ENCODE measurements around the gene TSPAN3.

Gene TSPAN3

DNA sequence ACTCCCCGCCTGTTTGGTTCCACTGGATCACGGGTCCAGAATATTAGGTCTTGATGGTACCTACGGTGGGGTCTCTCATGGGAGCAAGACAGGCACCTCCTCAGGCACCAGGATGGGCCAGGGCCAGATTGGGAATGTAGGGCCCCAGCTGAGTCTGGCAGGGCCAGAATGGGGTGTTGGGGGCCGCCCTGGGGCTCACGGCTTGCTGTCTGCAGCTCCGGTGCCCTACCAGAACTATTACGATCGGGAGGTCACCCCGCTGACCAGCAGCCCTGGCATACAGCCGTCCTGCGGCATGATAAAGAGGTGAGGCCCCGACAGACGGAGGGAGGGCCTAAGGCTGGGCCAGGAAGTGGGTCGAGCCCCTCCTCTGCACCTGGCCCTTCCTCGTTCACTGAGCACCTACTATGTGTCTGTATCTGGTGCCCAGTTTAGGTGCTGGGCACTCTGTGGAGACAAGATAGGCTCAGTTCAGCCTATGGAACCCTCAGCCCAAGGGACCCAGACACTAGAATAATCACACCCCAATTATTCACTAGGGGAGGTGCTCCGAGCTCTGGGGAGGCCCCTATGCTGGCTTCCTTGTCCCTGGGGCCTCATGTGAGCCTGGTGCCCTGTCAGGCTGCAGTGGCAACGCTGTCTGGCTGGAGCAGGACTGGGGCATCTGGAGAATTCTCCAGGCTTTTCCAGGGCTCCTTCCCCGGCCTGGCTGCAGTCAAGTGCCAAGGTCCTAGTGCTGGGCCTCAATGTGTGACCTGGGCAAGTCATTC lies 38.1 kb downstream of the TSPAN3 start:
- DNase-seq: no peak

DNA sequence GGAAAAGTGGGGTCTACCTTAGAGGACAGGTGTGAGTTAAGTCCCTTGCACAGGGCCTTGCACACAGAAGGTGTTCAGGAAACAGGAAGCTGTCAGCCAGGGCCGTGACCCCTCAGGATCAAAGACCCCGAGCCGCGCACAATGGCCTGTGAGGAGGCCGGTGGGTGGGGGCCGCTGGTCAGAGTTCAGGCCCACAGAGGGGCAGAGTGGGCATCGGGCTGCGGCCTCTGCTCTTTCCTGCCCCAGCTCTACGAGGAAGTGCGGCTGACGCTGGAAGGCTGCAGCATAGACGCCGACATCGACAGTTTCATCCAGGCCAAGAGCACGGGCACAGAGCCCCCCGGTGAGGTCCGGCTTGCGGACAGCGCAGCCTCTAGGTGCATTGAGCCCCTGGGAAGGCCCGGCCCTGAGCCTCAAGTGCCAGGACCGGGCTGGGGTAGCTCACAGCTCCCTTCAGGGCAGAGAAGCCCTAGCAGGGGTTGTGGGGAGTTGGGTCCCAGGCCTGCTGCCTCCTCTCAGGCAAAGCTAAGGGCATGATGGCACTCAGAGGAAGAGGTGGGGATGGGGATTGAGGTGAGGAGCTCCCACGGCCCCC lies 38.8 kb downstream of the TSPAN3 start:
- no peak for DNase-seq

DNA sequence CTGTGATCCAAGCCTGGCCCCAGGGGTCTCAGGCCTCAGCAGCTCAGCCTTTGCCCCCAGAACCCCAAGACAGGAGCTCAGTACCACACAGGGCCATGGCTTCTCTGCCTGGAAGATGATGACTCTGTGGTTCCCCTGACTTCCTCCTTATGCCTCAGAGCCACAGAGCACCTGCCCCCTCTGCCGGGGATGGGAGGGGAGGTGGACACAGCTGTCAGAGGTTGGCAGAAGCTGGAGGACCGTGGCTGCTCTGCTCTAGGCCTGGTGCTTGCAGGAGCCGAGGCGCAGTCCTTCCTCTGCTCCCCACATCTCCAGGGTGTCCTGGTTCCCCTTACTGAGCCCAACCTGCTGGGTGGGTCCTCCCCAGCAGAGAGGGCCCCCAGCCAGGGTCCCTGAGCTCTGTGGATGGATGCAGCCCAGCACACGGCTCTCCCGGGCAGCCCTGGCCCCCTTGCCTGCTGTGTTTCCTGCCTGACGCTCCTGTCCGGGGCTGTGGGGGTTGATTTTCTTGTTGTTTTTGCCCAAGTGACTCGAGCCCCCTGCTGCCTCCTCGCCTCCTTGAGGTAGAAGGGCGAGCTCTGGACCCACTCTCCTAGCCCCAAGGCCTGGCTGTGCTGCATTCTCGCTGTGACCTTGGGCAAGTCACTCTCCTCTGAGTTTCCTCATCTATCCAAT lies 39.4 kb downstream of the TSPAN3 start:
- DNase-seq: no peak

DNA sequence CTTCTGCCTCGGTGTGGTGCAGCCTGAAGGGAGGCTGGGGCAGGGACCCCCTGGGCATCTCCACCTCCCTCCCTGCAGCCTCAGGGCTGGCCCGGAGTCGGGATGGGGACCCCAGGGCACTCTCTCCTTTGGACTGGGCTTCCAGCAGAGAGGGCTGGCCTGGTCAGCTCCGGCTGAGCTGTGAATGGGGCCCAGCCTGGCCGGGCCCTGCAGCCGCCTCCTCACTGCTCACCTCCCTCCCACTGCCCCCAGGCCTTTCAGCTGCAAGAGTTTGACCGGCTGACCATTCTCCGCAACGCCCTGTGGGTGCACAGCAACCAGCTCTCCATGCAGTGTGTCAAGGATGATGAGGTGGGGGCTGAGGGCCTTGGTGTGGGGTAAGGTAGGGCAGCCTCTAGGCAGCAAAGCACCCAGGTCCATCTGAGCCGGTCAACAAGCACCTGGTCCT lies 40.0 kb downstream of the TSPAN3 start:
- no peak for DNase-seq

DNA sequence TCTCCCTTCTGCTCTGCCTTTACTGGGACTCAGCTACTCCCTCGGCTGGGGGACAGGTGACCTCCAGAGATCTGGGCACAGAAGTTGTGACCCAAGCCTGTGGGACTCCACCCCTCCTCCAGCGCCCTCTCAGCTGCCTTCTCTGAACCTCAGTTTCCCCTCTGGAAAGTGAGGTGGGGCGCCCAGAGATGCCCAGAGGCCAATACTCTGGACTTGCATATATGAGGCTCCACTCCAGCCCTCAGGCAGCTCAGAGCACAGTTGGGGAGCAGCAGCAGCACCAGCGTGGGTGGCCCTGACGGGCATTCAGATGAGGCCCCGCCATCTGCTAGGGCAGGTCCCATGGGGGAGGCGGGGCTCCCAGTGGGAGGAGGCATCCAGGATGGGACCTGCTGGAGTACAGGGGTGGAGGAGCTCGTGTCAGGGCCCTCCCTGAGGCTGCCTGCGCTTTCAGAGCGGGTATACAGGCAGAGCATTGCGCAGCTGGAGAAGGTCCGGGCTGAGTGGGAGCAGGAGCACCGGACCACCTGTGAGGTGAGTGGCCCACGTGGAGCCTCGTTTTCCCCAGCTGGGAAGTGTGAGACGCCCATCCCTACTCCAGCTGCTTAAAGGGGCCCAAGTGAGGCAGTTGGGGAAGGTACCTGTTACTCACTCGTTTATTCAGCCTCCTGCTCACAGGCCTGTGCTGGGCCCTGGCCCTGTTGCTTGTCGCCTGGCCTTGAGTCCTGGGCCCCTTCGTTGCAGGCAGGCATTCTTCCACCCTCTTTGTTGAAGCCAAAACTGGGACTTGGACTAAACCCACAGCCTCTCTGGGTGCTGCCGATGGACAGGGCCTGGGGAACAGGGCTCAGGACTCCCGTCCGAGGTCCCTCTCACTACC lies 40.6 kb downstream of the TSPAN3 start:
- DNase-seq: no peak

DNA sequence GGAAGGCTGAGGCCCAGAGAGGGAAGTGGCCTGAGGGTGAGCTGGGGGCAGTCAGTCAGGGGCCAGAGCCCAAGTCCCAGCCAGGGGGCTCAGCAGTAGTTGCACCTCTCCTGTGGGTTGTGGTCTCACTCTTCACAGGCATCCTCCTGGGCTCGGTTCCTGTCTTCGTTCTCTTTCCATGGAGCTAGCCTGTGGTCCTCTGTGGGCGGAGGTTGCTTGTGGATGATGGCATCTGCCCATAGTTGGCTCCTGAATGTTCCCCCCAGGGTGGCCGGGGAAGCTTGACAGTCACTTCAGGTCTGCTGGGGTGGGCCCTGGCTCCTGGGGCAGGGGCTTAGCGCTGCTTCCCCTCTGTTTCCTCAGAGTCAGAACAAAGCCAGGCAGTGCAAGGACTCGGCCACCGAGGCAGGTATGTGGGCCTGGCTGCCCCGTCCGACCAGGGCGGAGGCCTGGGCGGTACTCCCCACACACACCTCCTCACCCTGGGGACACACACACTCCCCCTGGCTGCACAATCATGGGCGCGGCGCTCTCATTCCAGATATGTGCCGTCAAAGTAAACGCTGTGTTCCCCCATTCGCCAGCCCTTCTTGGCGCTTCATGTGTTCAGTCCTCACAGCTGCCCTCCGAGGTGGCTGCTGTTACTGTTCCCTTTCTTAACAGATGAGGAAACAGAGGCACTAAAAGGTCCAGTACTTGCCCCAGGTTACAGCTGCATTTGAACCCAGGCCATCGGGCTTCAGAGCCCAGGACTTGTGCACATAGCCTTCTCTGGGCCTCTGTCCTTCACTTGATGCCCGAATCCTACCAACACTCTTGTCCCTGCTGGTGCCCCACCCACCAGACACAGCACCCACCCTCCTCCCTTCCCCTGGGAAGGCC lies 41.5 kb downstream of the TSPAN3 start:
- no peak for DNase-seq

DNA sequence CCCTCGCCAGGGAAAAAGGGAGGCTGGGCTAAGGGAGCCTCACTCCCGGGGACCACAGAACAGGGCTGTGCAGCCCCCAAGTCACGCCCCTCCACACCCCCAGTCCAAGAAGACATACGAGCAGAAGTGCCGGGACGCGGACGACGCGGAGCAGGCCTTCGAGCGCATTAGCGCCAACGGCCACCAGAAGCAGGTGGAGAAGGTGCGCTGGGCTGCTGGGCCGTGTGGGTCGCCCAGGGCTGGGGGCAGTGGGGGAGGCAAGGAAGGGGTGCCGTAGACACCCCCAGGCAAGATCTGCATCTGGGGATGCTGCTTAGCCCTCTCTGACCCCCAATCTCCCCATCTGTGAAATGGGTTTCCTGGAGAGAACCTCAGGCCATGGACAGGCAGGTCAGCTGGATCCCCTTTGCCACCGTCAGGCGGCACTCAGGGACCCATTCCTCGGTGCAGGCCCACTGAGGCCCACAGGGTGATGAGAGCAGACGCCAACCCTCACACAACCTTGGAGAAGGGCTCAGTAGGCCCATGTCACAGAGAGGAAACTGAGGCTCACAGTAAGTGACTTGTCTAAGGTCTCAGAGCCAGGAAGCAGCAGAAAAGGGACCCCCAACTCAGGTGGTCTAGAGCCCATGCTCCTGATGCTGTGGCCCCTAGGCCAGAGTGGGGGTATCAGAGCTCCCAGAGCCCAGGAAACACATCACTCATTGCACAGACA lies 42.3 kb downstream of the TSPAN3 start:
- DNase-seq: no peak

DNA sequence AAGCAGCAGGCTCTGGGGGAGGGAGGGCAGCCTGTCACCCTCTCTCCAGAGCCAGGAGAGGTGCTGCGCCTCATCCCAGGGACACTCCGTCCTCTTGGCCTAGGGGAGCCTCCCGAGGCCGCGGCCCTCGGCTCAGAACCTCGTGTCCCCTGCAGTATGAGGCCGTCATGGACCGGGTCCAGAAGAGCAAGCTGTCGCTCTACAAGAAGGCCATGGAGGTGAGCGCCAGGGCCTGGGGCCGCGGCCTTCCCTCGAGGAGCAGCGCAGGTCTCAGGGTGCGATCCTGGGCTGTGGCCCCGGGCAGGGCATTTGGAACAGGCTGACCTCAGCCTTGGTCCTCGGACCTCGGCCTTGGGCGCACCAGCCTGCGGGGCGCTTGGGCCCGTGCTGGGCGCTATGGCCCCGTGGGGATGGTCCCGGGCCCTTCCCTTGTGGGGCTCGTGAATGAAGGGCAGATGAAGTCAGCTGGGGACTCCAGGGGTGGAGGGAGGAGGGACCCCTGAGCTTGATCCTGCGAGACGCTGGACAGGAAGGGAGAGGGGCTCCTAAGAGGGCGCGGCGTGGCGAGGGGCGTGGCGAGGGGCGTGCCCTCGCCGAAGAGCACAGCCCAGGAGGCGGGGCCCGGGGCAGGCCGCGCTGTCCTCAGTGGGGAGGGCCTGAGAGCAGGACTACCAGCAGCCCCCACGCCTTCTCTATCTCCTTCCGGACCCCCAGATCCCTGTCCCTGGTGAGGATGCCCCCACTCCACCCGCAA lies 43.0 kb downstream of the TSPAN3 start:
- DNase-seq: no peak

DNA sequence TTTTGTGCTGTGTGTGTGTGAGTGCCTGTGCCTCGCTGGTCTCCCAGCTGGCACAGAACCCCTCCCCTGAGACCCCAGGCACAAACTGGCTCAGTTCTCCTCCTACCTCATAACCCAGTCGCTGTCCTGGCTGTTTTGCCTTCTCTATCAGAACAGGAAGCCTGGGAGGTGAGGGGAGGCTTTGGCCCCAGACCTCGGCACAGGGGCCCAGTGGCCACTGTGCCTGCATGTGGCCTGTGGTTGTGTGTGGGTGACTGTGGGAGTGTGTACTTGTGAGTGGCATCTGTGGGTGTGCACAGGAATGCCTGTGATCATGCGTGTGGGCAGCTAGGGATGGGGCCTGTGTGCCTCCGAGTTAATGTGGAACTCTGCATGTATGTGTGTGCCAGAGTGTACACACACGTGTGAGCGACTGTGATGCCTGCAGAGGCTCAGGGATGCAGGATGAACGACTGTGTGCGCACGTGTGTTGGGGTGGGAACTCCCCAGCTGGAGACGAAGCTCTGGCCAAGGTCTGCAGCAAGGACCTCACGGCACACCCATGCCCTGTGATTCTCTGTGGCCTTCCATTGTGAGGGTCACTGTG lies 43.7 kb downstream of the TSPAN3 start:
- no peak for DNase-seq

DNA sequence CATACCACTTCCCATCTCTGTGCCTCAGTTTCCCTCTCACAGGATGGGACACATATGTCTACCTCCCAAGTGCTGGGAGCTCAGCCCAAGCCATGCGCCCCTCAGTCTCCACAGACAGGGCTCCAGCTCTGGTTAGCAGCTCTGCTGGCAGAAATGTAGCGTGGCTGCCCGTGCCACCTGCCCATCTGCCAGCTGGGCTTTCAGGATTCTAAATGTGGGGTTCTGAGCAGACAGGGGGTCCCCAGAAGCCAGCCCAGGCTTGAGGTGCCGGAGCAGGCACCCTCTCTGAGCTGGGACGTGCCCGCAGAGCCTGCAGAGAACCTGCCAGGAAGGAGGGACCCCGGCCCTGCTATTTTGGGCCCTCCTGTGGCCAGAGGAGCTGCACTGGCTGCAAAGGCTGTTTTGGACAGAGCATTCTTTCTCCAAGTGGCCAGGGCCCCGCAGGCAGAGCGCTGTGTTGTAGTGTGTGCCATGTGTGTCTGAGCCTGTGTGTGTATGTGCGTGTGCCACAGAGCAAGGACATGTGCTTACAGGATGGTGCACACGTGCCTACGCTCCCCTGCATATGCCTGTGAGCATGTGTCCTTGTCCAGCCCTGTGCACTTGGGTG lies 44.3 kb downstream of the TSPAN3 start:
- no peak for DNase-seq

DNA sequence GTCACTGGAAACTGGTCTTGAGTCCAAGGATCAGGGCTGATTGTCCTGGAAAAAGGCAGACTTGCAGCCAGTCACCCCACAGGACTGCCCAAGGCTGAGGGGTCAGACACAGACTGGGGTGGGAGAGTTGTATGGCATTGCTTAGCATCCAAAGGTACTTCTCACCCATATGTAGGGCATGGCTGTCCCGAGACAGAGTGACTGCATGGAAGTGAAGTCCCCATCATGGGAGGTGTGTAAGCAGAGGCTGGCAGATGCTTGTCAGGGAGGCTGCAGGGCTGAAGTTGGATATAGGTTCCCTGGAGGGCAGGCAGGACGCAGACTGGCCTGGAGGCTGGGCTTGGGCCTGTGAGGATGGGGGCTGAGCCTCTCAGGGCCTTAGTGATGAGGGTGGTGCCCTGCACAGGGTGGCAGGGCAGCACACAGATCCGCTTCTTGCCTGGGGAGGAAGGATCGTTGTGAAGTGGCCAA lies 44.9 kb downstream of the TSPAN3 start:
- no peak for DNase-seq

DNA sequence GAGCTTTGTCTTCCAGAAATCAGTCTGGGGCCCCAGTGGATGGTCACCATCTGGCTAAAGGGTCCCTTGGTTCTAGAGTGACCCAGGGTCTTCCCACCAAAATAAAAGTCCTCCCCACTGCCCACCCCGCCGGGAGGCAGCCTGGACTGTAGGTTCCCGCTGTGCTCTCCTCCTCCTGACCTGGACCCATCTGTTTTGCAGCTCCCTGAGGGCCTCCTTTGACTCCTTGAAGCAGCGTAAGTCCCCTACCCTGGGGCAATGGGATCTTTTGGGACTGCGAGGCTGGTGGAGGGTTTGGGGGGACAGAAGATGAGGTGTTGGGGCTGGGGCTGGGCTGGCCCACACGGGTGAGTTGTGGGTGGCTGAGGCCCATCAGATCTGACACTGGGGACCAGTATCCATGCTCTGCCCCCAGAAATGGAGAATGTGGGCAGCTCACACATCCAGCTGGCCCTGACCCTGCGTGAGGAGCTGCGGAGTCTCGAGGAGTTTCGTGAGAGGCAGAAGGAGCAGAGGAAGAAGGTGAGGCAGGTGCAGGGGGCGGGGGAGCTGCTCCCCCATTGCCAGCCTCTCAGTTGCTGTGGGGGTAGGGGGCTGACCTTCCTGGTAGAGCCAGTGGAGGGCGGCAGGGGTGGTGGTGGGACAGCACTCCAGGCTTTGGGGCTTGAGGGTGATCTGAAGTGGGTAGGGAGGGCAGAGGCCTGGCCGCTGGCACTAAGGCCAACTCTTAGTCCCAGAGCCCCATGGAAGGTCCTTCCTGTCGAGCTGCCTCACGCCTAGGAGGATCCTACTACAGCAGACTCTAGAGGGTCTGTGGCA lies 45.6 kb downstream of the TSPAN3 start:
- DNase-seq: no peak

DNA sequence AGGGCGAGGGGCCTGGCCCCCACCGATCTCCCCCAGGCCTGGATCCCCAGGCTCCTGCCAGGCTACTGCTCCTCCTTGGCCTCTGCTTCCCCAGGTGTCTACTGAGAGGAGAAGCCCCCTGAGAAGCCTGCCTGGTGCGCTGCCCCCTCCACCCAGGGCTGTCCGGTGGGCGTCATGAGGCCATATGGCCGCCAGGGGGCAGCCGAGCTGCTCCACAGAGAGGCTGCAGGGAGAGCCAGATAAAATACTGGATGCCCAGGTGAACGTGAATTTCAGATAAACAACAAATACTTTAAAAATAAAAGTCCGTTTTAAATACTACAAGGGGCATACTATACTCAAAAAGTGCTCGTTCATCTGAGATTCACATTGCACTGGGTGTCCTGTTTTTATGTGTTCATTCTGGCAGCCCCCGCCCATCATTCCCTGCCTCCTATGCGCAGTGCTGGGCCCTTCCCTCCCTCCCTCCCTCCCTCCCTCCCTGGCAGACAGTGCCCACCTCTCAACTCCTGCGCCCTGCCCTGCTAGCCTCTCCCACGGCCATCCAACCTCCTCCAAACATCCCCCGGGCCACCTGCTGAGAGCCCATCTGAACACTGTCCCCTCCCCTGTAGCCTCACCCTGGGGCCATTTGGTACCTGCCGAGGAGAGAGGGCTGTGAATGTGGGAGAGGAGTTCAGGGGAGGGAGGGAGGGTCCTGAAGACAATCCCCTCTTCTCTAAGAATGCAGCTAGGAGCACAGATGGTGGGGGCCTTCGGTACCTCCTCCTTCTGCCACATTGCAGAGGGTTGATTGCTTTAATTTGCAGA lies 46.4 kb downstream of the TSPAN3 start:
- DNase-seq: no peak

DNA sequence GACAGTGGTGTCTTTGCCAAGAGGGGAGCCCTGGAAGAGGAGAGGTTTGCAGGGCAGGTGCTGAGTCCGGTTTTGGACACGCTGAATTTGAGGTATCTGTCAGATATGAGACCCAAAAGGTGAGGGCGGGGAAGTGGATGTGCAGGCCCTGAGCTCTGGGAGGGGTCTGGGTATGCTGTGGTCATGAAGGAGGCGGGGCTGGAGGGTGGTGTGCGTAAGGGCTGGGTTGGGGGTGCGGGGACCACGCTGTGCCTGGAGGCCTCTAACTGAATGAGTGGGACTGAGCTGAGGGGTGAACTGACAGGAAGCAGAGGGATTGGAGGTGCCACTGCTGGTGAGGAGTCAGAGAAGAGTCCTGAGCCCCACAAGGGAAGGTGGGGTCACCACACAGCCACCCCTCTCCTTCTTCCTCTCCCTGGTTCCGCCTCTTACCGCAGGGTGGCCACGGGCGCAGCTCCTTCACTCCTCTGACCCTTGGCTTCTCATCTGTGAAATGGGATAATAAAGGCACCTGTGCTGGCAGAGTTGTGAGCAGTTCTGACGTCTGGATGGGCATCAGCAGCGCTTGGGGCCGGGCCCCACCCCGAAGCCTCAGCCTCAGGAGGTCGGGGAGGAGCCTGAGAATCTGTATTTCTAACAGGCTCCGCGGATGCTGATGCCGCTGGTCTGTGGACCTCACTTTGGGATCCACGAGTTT lies 47.2 kb downstream of the TSPAN3 start:
- no peak for DNase-seq

DNA sequence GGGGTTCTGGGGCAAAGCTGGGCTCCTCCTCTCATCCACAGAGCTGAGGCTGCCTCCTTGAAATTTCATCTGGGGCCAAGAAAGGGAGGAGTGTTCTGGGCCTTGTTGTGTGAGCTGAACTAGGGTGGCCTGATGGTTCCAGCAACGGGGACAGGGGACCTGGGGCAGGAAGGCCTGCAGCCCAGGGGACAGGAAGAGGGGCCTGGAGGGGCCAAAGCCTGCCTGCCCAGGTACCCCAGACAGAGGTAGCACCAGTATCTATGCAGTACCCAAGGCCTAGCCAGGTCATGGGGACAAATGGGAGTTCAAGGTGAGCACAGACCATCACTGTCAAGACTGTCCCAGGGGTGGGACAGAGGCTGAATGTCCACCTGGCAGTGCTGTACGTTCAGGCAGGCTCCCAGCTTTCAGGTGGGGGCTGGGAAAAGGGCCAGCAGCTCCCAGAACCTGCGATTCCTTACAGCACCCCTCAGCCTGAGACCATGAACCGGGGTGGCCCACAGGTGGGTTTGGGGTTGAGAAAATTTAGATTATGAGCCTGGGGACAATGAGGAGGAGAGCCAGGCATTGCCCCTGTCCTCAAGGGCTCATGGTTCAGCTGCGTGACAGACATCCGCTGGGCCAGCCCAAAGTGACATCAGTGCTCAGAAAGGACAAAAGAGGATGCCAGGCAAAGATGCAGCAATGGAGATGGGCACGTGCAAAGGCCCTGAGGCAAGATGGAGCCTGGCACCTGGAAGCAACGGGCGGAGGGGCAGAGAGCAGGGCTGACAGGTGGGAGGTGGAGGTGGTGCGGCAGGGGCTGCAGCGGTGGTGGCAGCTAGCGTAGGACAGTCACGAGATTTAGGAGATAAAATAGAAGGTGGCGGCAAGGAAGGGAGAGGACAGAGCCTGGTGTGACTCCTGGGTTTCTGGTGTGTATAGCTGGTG lies 48.0 kb downstream of the TSPAN3 start:
- DNase-seq: no peak

DNA sequence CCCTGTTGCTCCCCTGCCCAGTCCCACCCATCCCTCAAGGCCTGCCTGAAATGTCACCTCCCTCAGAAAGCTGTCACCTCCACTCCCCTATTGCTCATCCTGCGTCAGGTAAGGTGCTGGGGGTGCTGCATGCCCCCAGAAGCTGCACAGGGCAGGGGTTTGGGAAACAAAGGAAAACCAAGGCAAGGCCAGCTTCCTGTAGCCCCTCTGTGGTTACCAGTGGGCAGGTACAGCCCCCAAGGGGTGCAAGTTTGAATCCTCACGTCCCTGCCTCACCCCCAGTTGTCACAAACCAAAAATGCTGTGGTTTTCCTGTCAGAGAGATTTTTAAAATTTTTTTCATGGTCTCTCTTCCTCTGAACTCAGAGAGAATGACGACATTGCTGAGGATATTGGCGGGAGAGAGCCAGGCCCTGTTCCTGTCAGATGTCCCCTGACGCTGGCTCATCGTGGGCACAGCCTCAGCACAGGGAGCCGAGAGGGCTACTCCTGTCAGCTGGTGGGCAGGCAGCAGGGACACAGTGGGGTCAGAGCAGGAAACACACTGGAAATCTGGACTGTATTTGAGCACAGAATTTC lies 49.0 kb downstream of the TSPAN3 start:
- DNase-seq: no peak

Data from NCI-H510A (cell line).